ENCODE results near the gene ADRB2.

DNA sequence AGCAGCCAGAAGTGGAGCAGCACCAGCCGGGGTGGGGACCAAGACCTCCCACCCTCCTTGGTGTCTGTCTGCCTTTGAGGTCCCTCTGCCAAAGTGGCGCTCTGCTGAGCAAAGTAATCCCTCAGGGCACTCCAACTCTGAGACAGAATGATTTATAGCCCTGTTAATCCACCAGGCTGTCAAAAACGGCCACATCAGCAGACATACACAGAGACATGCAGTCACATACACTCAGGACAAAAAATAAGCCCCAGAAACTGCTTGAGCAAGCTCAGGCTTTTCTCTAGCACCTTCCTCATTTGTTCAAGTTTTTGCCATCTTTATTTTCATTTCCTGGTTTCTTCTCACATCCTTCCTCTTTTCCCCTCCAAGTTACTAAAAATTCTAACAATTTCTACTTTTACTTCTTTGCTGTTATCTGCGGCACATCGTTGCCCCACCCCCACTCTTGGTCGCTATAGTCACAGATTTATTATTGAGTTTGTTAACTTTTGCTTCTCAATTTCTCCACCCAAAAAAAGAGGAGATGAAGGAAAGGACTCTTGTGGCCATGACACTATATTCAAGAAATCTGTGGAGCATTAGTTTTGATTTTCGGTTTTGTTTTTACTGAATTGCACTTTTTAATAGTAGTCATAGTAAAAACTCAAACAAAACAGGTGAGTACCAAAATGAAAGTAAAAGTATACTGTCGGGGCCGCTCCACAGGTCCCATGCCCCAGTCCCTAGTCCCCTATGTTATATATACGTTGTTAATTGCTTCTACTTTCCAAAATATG is 17.4 kb upstream of the ADRB2 start:
- TF ChIP-seq TAF1 (IDR thresholded peaks at IDR 0.05; ENCODE audit: low read depth, low read length) (no peak), POLR2A (IDR thresholded peaks at IDR 0.05; ENCODE audit: low read depth, low read length) (no peak)
